Gastroesophageal sphincter (tissue), 3 donors: Measurements from ENCODE around the gene RPTOR.

ENCODE experiments used
- CTCF ChIP-seq, 4 experiments: fragments of 200-600 bp in 2 of 4; fragments of 450-650 bp in 2 of 4; sonication (generic) in 1 of 4; IDR thresholded peaks; one replicate each; pipeline ENCODE4 v1.5.1; 2017 to 2019; ENCODE audit warnings: antibody characterized with exemption in 4 of 4, mild to moderate bottlenecking in 2 of 4, moderate library complexity in 2 of 4
- EP300 ChIP-seq: sonication (generic); formaldehyde crosslinking; IDR thresholded peaks from one replicate; pipeline ENCODE4 v1.6.1; 2017; ENCODE audit warnings: antibody characterized with exemption, mild to moderate bottlenecking
- POLR2A ChIP-seq, 2 donors: fragments of 450-650 bp; IDR thresholded peaks; one replicate each; pipeline ENCODE4 v1.6.1; 2017; ENCODE audit warnings: antibody characterized with exemption in 2 of 2, mild to moderate bottlenecking in 2 of 2, moderate library complexity in 1 of 2
- POLR2AphosphoS5 ChIP-seq: sonication (generic); formaldehyde crosslinking; IDR thresholded peaks from one replicate; pipeline ENCODE4 v1.6.1; 2017; ENCODE audit warnings: antibody characterized with exemption

- no peak for TF ChIP-seq POLR2A (IDR thresholded peaks at IDR 0.05)
- no peak for TF ChIP-seq CTCF (IDR thresholded peaks at IDR 0.05)
- TF ChIP-seq POLR2AphosphoS5 = no peak
- TF ChIP-seq EP300 = no peak
Observed at GRCh38 chr17:80834893-80835275, 290.2 kb downstream of the RPTOR start.
